Lower lobe of right lung (tissue), 2 donors: ENCODE results near the gene TNNT3. TPM values are rescaled to one million over a fixed set of nuclear protein-coding genes. Genes with fewer than 3 reads are reported as not detected.

Experiments
- ATAC-seq, 2 donors: fragments of 200-7000 bp; cut with Tn5 transposase; one replicate each; pipeline ENCODE4 v1.9.1; 2020 to 2022; ENCODE audit warnings: mild to moderate bottlenecking in 2 of 2, moderate library complexity in 2 of 2
- DNase-seq: peaks from one replicate; pipeline ENCODE4 v3.0.0-alpha.2; 2020
- H3K27ac ChIP-seq: fragments of 200-600 bp; one replicate; pipeline ENCODE4 v1.8.0; 2022
- H3K27me3 ChIP-seq: fragments of 200-600 bp; one replicate; pipeline ENCODE4 v1.8.0; 2022; ENCODE audit warnings: low read depth
- H3K36me3 ChIP-seq: fragments of 200-600 bp; one replicate; pipeline ENCODE4 v1.8.0; 2022; ENCODE audit warnings: mild to moderate bottlenecking
- H3K4me1 ChIP-seq: fragments of 200-600 bp; one replicate; pipeline ENCODE4 v1.8.0; 2022
- H3K4me3 ChIP-seq: fragments of 200-600 bp; one replicate; pipeline ENCODE4 v1.8.0; 2022; ENCODE audit warnings: mild to moderate bottlenecking
- H3K9me3 ChIP-seq: fragments of 200-600 bp; one replicate; pipeline ENCODE4 v1.8.0; 2022
- CTCF ChIP-seq: fragments of 200-600 bp; IDR thresholded peaks from one replicate; pipeline ENCODE4 v1.8.0; 2022; ENCODE audit warnings: antibody characterized with exemption, mild to moderate bottlenecking
- intact Hi-C: fragments of 100-400 bp; cut with DNase I; formaldehyde crosslinking; loops from one replicate; pipeline ENCODE4 v1.11.0; 2022
- total RNA-seq: library from RNA; stranded (reverse); fragmentation: NEBNext Ultra II Directional; extraction: Animal tissue kit (Norgen Biotek cat#: 25700); gene quantifications from one replicate; pipeline ENCODE4 v1.2.1, GENCODE V29; 2021
- donor health status: DM: no; HTN: yes; CAD: no; lungs with severe emphysema.

The TNNT3 gene
- total RNA-seq, 1 donor from 2014 or later = 4.7 TPM

- Histone ChIP-seq H3K27me3 (no peaks in the 10 kb centered on the region), H3K4me3 (no peak overlapping the region), H3K27ac (no peak overlapping the region), H3K9me3 (no peaks in the 10 kb centered on the region), H3K36me3 (no peaks in the 10 kb centered on the region), H3K4me1 (no peaks in the 10 kb centered on the region)
- no peak for TF ChIP-seq CTCF
- DNase-seq (no peak), ATAC-seq (no peak)
- intact Hi-C loops = no loop called here
Observed at GRCh38 chr11:1920909-1921573, 1.5 kb downstream of the TNNT3 start.

- no peak for ATAC-seq
- Histone ChIP-seq H3K27ac (no peak overlapping the region), H3K4me3 (no peak overlapping the region), H3K4me1 (no peaks in the 10 kb centered on the region), H3K9me3 (no peaks in the 10 kb centered on the region), H3K27me3 (no peaks in the 10 kb centered on the region), H3K36me3 (no peaks in the 10 kb centered on the region)
- TF ChIP-seq CTCF = no peak
- intact Hi-C loops = no loop called here
- DNase-seq = no peak
Observed at GRCh38 chr11:1921574-1922141, 2.2 kb downstream of the TNNT3 start.

GRCh38 chr11:1922481-1923081 is 3.1 kb downstream of the TNNT3 start:
- Histone ChIP-seq H3K27ac (no peak overlapping the region), H3K9me3 (no peaks in the 10 kb centered on the region), H3K4me3 (no peak overlapping the region), H3K27me3 (no peaks in the 10 kb centered on the region), H3K4me1 (no peaks in the 10 kb centered on the region), H3K36me3 (no peaks in the 10 kb centered on the region)
- TF ChIP-seq CTCF = no peak
- DNase-seq = no peak
- ATAC-seq = no peak
- intact Hi-C loops = no loop called here

GRCh38 chr11:1923201-1923956 is 3.9 kb downstream of the TNNT3 start:
- DNase-seq = no peak
- no peaks in the 10 kb centered on the region for H3K4me1 ChIP-seq
- no peak overlapping the region for H3K4me3 ChIP-seq
- H3K36me3 ChIP-seq = no peaks in the 10 kb centered on the region
- intact Hi-C loops = no loop called here
- no peak for TF ChIP-seq CTCF
- no peak overlapping the region for H3K27ac ChIP-seq
- no peaks in the 10 kb centered on the region for H3K9me3 ChIP-seq
- no peaks in the 10 kb centered on the region for H3K27me3 ChIP-seq
- no peak for ATAC-seq

GRCh38 chr11:1924181-1924580 is 4.7 kb downstream of the TNNT3 start:
- Histone ChIP-seq H3K27me3 (no peaks in the 10 kb centered on the region), H3K4me1 (no peaks in the 10 kb centered on the region), H3K4me3 (no peak overlapping the region), H3K27ac (no peak overlapping the region), H3K36me3 (no peaks in the 10 kb centered on the region), H3K9me3 (no peaks in the 10 kb centered on the region)
- ATAC-seq = no peak
- intact Hi-C loops = no loop called here
- no peak for TF ChIP-seq CTCF
- DNase-seq = no peak
